Endothelial cell of umbilical vein (primary cell): ENCODE measurements around the gene KRT82. TPM values are rescaled to one million over a fixed set of nuclear protein-coding genes. Genes with fewer than 3 reads are reported as not detected.

Experiments used
- BruUV-seq: library from RNA; stranded (reverse); fragments of 400-500 nt; replicated peaks from 2 replicates; lab custom pipeline; 2021; lab: Mats Ljungman, UMichigan
- CTCF ChIA-PET: fragments of 300-600, 350-600 bp; sonication (Branson Sonifier 250); formaldehyde crosslinking; loops from one replicate; lab custom pipeline; 2021; ENCODE audit warnings: antibody characterized with exemption, inconsistent platforms; lab: Charles Lee
- POLR2A ChIA-PET: fragments of 300-600, 350-600 bp; sonication (Branson Sonifier 250); formaldehyde crosslinking; loops from one replicate; lab custom pipeline; 2021; ENCODE audit warnings: antibody characterized with exemption, inconsistent platforms; lab: Charles Lee
- DNase-seq: peaks from one replicate; pipeline ENCODE4 v3.0.0-alpha.2; 2011; ENCODE audit warnings: low read depth, low spot score
- FAIRE-seq: peaks from 2 replicates; lab custom pipeline; 2011; peaks lifted over from hg19 to GRCh38; lab: Jason Lieb, UNC
- H2AFZ ChIP-seq: 2 replicates; pipeline ENCODE4 v1.6.0; 2012; ENCODE audit warnings: low read depth, low read length, control low read depth, inconsistent platforms
- H3K27ac ChIP-seq: 2 replicates; pipeline ENCODE4 v1.5.1; 2011; ENCODE audit warnings: low read depth, mild to moderate bottlenecking, control low read depth, low read length, moderate library complexity; ENCODE audit not compliant: insufficient read depth
- H3K27me3 ChIP-seq, 2 experiments: 2 replicates each; pipeline versions ENCODE4 v1.6.0 to v1.6.1; 2011; ENCODE audit warnings: low read length in 2 of 2, mixed read lengths in 1 of 2; ENCODE audit not compliant: control insufficient read depth in 2 of 2, insufficient read depth in 2 of 2
- H3K36me3 ChIP-seq, 2 experiments: 2 replicates in 1 of 2; 3 replicates in 1 of 2; pipeline ENCODE4 v1.5.1; 2011; ENCODE audit warnings: low read length in 2 of 2, mild to moderate bottlenecking in 1 of 2, moderate library complexity in 1 of 2; ENCODE audit not compliant: control insufficient read depth in 2 of 2, insufficient read depth in 2 of 2; ENCODE audit errors: extremely low read depth in 1 of 2
- H3K4me1 ChIP-seq: 3 replicates; pipeline ENCODE4 v1.5.1; 2011; ENCODE audit warnings: mild to moderate bottlenecking, low read length; ENCODE audit not compliant: control insufficient read depth, insufficient read depth; ENCODE audit errors: extremely low read depth
- H3K4me2 ChIP-seq: 2 replicates; pipeline ENCODE4 v1.6.1; 2011; ENCODE audit warnings: low read length, control low read depth, mixed read lengths; ENCODE audit not compliant: insufficient read depth
- H3K4me3 ChIP-seq, 3 experiments: fragments of 200-600 bp in 1 of 3; sonication (generic), shearing (Covaris generic) in 1 of 3; replicated peaks in 1 of 3; 2 replicates each; pipeline ENCODE4 v1.5.1; 2011 to 2016; ENCODE audit warnings: control low read depth in 3 of 3, low read length in 3 of 3, mild to moderate bottlenecking in 2 of 3, inconsistent platforms in 1 of 3, low read depth in 1 of 3, moderate library complexity in 1 of 3; ENCODE audit not compliant: insufficient read depth in 1 of 3
- H3K79me2 ChIP-seq: 2 replicates; pipeline ENCODE4 v1.6.0; 2012; ENCODE audit warnings: low read length, inconsistent platforms; ENCODE audit not compliant: control insufficient read depth, insufficient read depth
- H3K9ac ChIP-seq: replicated peaks from 2 replicates; pipeline ENCODE3; 2011; ENCODE audit warnings: low read length, control low read depth; ENCODE audit not compliant: insufficient read depth; ENCODE audit errors: extremely low read depth
- H3K9me1 ChIP-seq: replicated peaks from 3 replicates; pipeline ENCODE4 v1.6.0; 2011; ENCODE audit warnings: mild to moderate bottlenecking, low read length; ENCODE audit not compliant: control insufficient read depth, insufficient read depth; ENCODE audit errors: extremely low read depth
- H3K9me3 ChIP-seq: replicated peaks from 2 replicates; pipeline ENCODE4 v1.5.1; 2012; ENCODE audit warnings: low read length, inconsistent platforms; ENCODE audit not compliant: control insufficient read depth, insufficient read depth
- H4K20me1 ChIP-seq: replicated peaks from 2 replicates; pipeline ENCODE3; 2011; ENCODE audit warnings: mild to moderate bottlenecking, low read length; ENCODE audit not compliant: control insufficient read depth, insufficient read depth; ENCODE audit errors: extremely low read depth
- EZH2 ChIP-seq: IDR thresholded peaks from 2 replicates; pipeline ENCODE4 v1.6.1; 2012; ENCODE audit warnings: borderline replicate concordance, low read depth, mild to moderate bottlenecking, moderate library complexity, low read length, inconsistent platforms; ENCODE audit not compliant: severe bottlenecking
- FOS ChIP-seq: IDR thresholded peaks from 2 replicates; pipeline ENCODE4 v1.6.1; 2011; ENCODE audit warnings: mild to moderate bottlenecking, low read length, moderate library complexity, borderline replicate concordance; ENCODE audit not compliant: insufficient read depth
- GATA2 ChIP-seq: IDR thresholded peaks from 2 replicates; pipeline ENCODE4 v1.7.0; 2011; ENCODE audit warnings: low read depth, mild to moderate bottlenecking, moderate library complexity, mixed read lengths, low read length; ENCODE audit not compliant: insufficient read length, insufficient read depth
- JUN ChIP-seq: IDR thresholded peaks from 2 replicates; pipeline ENCODE4 v1.6.1; 2011; ENCODE audit warnings: borderline replicate concordance, low read depth; ENCODE audit not compliant: insufficient read length, insufficient read depth
- MYC ChIP-seq: IDR thresholded peaks from one replicate; pipeline ENCODE4 v1.6.1; 2011; ENCODE audit warnings: mild to moderate bottlenecking, low read depth, low read length
- POLR2A ChIP-seq: IDR thresholded peaks from 2 replicates; pipeline ENCODE4 v1.6.1; 2012; ENCODE audit warnings: low read depth, mild to moderate bottlenecking, control low read depth, low read length
- POLR2AphosphoS5 ChIP-seq: IDR thresholded peaks from 2 replicates; pipeline ENCODE4 v1.6.1; 2012; ENCODE audit warnings: low read depth, mild to moderate bottlenecking, control low read depth, low read length, moderate library complexity; ENCODE audit not compliant: insufficient read depth
- dilution Hi-C: fragments of 300-500 bp; cut with MboI; formaldehyde crosslinking; loops from one replicate; pipeline ENCODE4 v1.15.0; 2019; ENCODE audit warnings: low sequenced_read_pairs; ENCODE audit not compliant: extremely low pct_ligation_motif_present
- intact Hi-C: fragments of 100-400 bp; cut with micrococcal nuclease; formaldehyde crosslinking; loops from one replicate; pipeline ENCODE4 v1.10.0; 2022
- polyA plus RNA-seq, 4 experiments: library from polyadenylated mRNA; depleted of rRNA in 3 of 4; stranded (reverse) in 3 of 4; unstranded in 1 of 4; fragments of >200 nt; gene quantifications; 2 replicates each; pipeline versions ENCODE4 v1.2.1 to v1.2.3, GENCODE V29; 2011 to 2012; ENCODE audit warnings: missing spikeins in 1 of 4
- total RNA-seq: library from RNA; stranded (reverse); gene quantifications from 2 replicates; pipeline ENCODE4 v1.2.3, GENCODE V29; 2021
- TF ChIP-seq, protein P1 (sequence below), 2 donors: IDR thresholded peaks; 1 replicate in 1 of 2; 2 replicates in 1 of 2; pipeline ENCODE4 v1.5.1; 2011; ENCODE audit warnings: low read length in 2 of 2, mild to moderate bottlenecking in 2 of 2, moderate library complexity in 2 of 2, control low read depth in 1 of 2, inconsistent platforms in 1 of 2, low read depth in 1 of 2; ENCODE audit not compliant: insufficient read depth in 1 of 2; ENCODE audit errors: extremely low read depth in 1 of 2
- TF ChIP-seq, protein P2 (sequence below): IDR thresholded peaks from 2 replicates; pipeline ENCODE4 v1.6.1; 2011; ENCODE audit not compliant: insufficient read depth, insufficient read length

KRT82 gene
- total and polyA plus RNA-seq, 2 donors (not counting 3 experiments of a cell fraction or from before 2014, with no cell fraction given): not detected

DNA sequence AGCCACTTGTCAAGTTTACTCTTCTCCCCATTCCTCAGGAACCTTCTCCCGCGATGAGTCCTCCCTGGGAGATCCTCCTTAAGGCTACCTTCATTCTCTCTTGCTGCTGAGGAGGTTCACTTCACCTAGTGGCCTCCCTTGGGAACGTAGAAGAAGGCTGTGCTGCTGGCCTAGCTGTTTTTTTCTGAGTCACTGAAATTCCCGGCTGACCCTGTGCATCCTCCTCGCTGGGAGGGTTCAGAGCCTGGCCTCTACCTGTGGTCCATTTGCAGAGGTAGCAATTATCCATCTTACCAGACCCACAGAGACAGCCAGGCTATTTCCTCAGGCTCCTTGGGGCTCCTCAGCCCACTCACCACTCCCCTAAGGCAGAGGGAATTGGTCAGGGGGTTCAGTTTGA is 4.6 kb downstream of the KRT82 start:
- H3K79me2 ChIP-seq: no peaks in the 10 kb centered on the region
- no peak overlapping the region for H2AFZ ChIP-seq
- TF ChIP-seq EZH2 (no peak), FOS (no peak), MYC (no peak), JUN (no peak), GATA2 (no peak), POLR2A (no peak), POLR2AphosphoS5 (no peak)
- TF ChIP-seq, protein P1, sequence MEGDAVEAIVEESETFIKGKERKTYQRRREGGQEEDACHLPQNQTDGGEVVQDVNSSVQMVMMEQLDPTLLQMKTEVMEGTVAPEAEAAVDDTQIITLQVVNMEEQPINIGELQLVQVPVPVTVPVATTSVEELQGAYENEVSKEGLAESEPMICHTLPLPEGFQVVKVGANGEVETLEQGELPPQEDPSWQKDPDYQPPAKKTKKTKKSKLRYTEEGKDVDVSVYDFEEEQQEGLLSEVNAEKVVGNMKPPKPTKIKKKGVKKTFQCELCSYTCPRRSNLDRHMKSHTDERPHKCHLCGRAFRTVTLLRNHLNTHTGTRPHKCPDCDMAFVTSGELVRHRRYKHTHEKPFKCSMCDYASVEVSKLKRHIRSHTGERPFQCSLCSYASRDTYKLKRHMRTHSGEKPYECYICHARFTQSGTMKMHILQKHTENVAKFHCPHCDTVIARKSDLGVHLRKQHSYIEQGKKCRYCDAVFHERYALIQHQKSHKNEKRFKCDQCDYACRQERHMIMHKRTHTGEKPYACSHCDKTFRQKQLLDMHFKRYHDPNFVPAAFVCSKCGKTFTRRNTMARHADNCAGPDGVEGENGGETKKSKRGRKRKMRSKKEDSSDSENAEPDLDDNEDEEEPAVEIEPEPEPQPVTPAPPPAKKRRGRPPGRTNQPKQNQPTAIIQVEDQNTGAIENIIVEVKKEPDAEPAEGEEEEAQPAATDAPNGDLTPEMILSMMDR (IDR thresholded peaks at IDR 0.05; ENCODE audit: extremely low read depth in 1 of 2, insufficient read depth in 1 of 2, low read depth in 1 of 2, low read length in 2 of 2): no peak
- TF ChIP-seq, protein P2, sequence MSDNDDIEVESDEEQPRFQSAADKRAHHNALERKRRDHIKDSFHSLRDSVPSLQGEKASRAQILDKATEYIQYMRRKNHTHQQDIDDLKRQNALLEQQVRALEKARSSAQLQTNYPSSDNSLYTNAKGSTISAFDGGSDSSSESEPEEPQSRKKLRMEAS: no peak
- ChIA-PET POLR2A (no interaction called here), CTCF (interaction anchor here (1.1 to 1.3 kb wide), 3 partner anchors 12 to 469 kb away, joined by 4 to 6 read pairs (median 5); no protein-coding TSS in a partner anchor)
- H3K9me3 ChIP-seq: no peaks in the 10 kb centered on the region
- dilution Hi-C loops (no loop called here), intact Hi-C loops (no loop called here)
- no peak overlapping the region for H3K27ac ChIP-seq
- FAIRE-seq: no peak
- H3K4me2 ChIP-seq: no peak overlapping the region
- no TSS peak for BruUV-seq
- no peaks in the 10 kb centered on the region for H4K20me1 ChIP-seq
- peaks cover 0 to 5% of the 10 kb centered on the region in 2 experiments for H3K27me3 ChIP-seq
- no peak for DNase-seq
- H3K4me1 ChIP-seq: no peaks in the 10 kb centered on the region
- H3K9ac ChIP-seq: no peak overlapping the region
- no peak overlapping the region for H3K4me3 ChIP-seq
- H3K9me1 ChIP-seq: no peaks in the 10 kb centered on the region
- no peaks in the 10 kb centered on the region for H3K36me3 ChIP-seq
